ENCODE results near the gene TRAF2. TPM values are rescaled to one million over a fixed set of nuclear protein-coding genes. Genes with fewer than 3 reads are reported as not detected.

Gene TRAF2
- total and polyA plus RNA-seq, 2 of the 8 experiments (the other 6 are each of a cell fraction or from before 2014, with no cell fraction given) = 26.9 to 50.2 TPM

DNA sequence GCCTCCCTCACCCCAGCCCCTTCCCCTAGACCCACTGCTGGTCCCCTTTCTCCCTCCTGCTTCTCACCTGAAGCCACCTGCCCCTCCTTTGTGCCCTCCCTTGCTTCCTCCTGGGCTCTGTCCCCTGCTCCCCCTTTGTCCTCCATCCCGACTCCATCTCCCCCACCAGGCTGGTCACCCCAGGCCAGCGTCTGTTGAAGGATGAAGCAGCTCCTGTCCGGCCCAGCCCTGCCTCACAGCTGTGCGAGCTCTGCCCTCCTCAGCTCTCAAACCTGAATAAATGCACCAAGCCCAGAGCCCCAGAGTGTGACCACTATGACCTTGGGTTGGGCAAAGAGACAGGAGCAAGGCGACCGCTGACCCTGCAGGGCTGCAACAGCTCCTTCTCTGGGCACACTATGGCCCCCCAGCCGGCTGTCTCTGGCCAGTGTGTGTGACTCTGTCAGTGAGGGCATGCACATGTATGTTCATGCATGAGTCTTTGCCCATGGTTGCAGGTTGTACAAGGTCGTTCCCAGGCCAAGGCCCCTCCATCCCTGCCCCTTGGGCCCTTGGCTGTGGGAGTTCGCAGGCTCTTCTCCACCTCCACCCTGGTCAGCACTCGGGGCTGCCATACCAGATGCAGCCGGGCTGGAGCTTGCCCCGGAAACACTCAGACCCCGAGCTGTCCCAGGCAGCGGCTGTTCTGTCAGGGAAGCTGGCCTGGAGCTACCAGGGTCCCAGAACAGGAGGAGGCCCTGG lies 69.1 kb downstream of the TRAF2 start (continued):
- TF ChIP-seq, protein P1, sequence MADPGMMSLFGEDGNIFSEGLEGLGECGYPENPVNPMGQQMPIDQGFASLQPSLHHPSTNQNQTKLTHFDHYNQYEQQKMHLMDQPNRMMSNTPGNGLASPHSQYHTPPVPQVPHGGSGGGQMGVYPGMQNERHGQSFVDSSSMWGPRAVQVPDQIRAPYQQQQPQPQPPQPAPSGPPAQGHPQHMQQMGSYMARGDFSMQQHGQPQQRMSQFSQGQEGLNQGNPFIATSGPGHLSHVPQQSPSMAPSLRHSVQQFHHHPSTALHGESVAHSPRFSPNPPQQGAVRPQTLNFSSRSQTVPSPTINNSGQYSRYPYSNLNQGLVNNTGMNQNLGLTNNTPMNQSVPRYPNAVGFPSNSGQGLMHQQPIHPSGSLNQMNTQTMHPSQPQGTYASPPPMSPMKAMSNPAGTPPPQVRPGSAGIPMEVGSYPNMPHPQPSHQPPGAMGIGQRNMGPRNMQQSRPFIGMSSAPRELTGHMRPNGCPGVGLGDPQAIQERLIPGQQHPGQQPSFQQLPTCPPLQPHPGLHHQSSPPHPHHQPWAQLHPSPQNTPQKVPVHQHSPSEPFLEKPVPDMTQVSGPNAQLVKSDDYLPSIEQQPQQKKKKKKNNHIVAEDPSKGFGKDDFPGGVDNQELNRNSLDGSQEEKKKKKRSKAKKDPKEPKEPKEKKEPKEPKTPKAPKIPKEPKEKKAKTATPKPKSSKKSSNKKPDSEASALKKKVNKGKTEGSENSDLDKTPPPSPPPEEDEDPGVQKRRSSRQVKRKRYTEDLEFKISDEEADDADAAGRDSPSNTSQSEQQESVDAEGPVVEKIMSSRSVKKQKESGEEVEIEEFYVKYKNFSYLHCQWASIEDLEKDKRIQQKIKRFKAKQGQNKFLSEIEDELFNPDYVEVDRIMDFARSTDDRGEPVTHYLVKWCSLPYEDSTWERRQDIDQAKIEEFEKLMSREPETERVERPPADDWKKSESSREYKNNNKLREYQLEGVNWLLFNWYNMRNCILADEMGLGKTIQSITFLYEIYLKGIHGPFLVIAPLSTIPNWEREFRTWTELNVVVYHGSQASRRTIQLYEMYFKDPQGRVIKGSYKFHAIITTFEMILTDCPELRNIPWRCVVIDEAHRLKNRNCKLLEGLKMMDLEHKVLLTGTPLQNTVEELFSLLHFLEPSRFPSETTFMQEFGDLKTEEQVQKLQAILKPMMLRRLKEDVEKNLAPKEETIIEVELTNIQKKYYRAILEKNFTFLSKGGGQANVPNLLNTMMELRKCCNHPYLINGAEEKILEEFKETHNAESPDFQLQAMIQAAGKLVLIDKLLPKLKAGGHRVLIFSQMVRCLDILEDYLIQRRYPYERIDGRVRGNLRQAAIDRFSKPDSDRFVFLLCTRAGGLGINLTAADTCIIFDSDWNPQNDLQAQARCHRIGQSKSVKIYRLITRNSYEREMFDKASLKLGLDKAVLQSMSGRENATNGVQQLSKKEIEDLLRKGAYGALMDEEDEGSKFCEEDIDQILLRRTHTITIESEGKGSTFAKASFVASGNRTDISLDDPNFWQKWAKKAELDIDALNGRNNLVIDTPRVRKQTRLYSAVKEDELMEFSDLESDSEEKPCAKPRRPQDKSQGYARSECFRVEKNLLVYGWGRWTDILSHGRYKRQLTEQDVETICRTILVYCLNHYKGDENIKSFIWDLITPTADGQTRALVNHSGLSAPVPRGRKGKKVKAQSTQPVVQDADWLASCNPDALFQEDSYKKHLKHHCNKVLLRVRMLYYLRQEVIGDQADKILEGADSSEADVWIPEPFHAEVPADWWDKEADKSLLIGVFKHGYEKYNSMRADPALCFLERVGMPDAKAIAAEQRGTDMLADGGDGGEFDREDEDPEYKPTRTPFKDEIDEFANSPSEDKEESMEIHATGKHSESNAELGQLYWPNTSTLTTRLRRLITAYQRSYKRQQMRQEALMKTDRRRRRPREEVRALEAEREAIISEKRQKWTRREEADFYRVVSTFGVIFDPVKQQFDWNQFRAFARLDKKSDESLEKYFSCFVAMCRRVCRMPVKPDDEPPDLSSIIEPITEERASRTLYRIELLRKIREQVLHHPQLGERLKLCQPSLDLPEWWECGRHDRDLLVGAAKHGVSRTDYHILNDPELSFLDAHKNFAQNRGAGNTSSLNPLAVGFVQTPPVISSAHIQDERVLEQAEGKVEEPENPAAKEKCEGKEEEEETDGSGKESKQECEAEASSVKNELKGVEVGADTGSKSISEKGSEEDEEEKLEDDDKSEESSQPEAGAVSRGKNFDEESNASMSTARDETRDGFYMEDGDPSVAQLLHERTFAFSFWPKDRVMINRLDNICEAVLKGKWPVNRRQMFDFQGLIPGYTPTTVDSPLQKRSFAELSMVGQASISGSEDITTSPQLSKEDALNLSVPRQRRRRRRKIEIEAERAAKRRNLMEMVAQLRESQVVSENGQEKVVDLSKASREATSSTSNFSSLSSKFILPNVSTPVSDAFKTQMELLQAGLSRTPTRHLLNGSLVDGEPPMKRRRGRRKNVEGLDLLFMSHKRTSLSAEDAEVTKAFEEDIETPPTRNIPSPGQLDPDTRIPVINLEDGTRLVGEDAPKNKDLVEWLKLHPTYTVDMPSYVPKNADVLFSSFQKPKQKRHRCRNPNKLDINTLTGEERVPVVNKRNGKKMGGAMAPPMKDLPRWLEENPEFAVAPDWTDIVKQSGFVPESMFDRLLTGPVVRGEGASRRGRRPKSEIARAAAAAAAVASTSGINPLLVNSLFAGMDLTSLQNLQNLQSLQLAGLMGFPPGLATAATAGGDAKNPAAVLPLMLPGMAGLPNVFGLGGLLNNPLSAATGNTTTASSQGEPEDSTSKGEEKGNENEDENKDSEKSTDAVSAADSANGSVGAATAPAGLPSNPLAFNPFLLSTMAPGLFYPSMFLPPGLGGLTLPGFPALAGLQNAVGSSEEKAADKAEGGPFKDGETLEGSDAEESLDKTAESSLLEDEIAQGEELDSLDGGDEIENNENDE (IDR thresholded peaks at IDR 0.05; ENCODE audit: insufficient replicate concordance, low read length) = no peak
- no peak for TF ChIP-seq RNF2 (IDR thresholded peaks at IDR 0.05; ENCODE audit: borderline replicate concordance, low read depth, low read length, missing control alignments, poor library complexity, severe bottlenecking)
- no peak for TF ChIP-seq CTBP2 (IDR thresholded peaks at IDR 0.05; ENCODE audit: borderline replicate concordance, insufficient read depth, insufficient read length, low read length)
- no peak for TF ChIP-seq CHD1 (IDR thresholded peaks at IDR 0.05; ENCODE audit: low read depth, low read length)
- TF ChIP-seq, protein P2, sequence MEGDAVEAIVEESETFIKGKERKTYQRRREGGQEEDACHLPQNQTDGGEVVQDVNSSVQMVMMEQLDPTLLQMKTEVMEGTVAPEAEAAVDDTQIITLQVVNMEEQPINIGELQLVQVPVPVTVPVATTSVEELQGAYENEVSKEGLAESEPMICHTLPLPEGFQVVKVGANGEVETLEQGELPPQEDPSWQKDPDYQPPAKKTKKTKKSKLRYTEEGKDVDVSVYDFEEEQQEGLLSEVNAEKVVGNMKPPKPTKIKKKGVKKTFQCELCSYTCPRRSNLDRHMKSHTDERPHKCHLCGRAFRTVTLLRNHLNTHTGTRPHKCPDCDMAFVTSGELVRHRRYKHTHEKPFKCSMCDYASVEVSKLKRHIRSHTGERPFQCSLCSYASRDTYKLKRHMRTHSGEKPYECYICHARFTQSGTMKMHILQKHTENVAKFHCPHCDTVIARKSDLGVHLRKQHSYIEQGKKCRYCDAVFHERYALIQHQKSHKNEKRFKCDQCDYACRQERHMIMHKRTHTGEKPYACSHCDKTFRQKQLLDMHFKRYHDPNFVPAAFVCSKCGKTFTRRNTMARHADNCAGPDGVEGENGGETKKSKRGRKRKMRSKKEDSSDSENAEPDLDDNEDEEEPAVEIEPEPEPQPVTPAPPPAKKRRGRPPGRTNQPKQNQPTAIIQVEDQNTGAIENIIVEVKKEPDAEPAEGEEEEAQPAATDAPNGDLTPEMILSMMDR (IDR thresholded peaks at IDR 0.05; ENCODE audit: control extremely low read depth in 1 of 3, insufficient read depth in 1 of 3, low read depth in 1 of 3, low read length in 3 of 3) = no peak
- no peak for TF ChIP-seq SAP30 (IDR thresholded peaks at IDR 0.05; ENCODE audit: insufficient read depth, insufficient replicate concordance, low read length)

Measured in H1 (cell line).